ENCODE measurements around the gene RAVER2. TPM values are rescaled to one million over a fixed set of nuclear protein-coding genes. Genes with fewer than 3 reads are reported as not detected.
A peak's percentile ranks its signal among the peaks of the same experiment; 100 is the strongest.

RAVER2 gene
- total and polyA plus RNA-seq, 2 of the 13 experiments (the other 11 are each of a cell fraction or from before 2014, with no cell fraction given) = 11.4 to 15.4 TPM

- no peak for TF ChIP-seq FOXA3 (CRISPR knock-in tag; IDR thresholded peaks at IDR 0.05)
- TF ChIP-seq MBNL3 (CRISPR knock-in tag; conservative IDR thresholded peaks at IDR 0.05) = no peak
- peak; percentile 7 for TF ChIP-seq SKI (IDR thresholded peaks at IDR 0.05; ENCODE audit: partially characterized antibody)
- TF ChIP-seq ZNF180 (CRISPR knock-in tag; IDR thresholded peaks at IDR 0.05; ENCODE audit: borderline replicate concordance, low read depth) = 0 out of 2 replicates have a peak, but pooled peaks have one; percentile 33
- TF ChIP-seq LCORL (IDR thresholded peaks at IDR 0.05) = no peak
- peak; percentile 55; the same call in 1 of the 2 replicates for TF ChIP-seq LCORL (CRISPR knock-in tag; IDR thresholded peaks at IDR 0.05)
- TF ChIP-seq ZFP91 (CRISPR knock-in tag; IDR thresholded peaks at IDR 0.05; ENCODE audit: borderline replicate concordance) = no peak; the same call in 1 of the 2 replicates
- TF ChIP-seq ARID5B (CRISPR knock-in tag; IDR thresholded peaks at IDR 0.05) = no peak
- no peak for TF ChIP-seq ZSCAN29 (CRISPR knock-in tag; conservative IDR thresholded peaks at IDR 0.05)
- TF ChIP-seq SUZ12 (IDR thresholded peaks at IDR 0.05; ENCODE audit: low read depth, low read length) = no peak
- TF ChIP-seq ZNF552 (CRISPR knock-in tag; IDR thresholded peaks at IDR 0.05; ENCODE audit: borderline replicate concordance) = no peak
- TF ChIP-seq ZNF672 (CRISPR knock-in tag; IDR thresholded peaks at IDR 0.05) = 0 out of 2 replicates have a peak, but pooled peaks have one; percentile 73
- TF ChIP-seq ELF4 (CRISPR knock-in tag; IDR thresholded peaks at IDR 0.05; ENCODE audit: borderline replicate concordance) = no peak
- TF ChIP-seq SAP130 (CRISPR knock-in tag; IDR thresholded peaks at IDR 0.05; ENCODE audit: low read depth) = peak; percentile 30; the same call in 1 of the 2 replicates
- TF ChIP-seq ZNF382 (CRISPR knock-in tag; IDR thresholded peaks at IDR 0.05; ENCODE audit: borderline replicate concordance) = no peak
- no peak for TF ChIP-seq ZBTB7A (CRISPR knock-in tag; IDR thresholded peaks at IDR 0.05)
Measured at GRCh38 chr1:64744492-64745180, at the start of gene RAVER2 (continued).
